MCF 10A (cell line): ENCODE data around the gene CSF1. TPM values are rescaled to one million over a fixed set of nuclear protein-coding genes. Genes with fewer than 3 reads are reported as not detected.
A peak's percentile ranks its signal among the peaks of the same experiment; 100 is the strongest.

Experiments used
- BruUV-seq: library from RNA; stranded (reverse); fragments of 400-500 nt; replicated peaks from 2 replicates; lab custom pipeline; 2021; lab: Mats Ljungman, UMichigan
- CTCF ChIA-PET: fragments of 300-600 bp; sonication (Branson Sonifier 250); formaldehyde crosslinking; extraction: SDS; loops from one replicate; lab custom pipeline; 2021; ENCODE audit warnings: antibody characterized with exemption, inconsistent platforms; lab: Yijun Ruan, JAX
- POLR2A ChIA-PET: fragments of 300-600, 350-650 bp; sonication (Branson Sonifier 250); formaldehyde crosslinking; extraction: SDS; loops from one replicate; lab custom pipeline; 2020; ENCODE audit warnings: antibody characterized with exemption, inconsistent platforms; lab: Yijun Ruan, JAX
- DNase-seq: peaks from one replicate; pipeline ENCODE4 v3.0.0-alpha.2; 2018; ENCODE audit not compliant: unreplicated experiment
- H3K27ac Mint-ChIP-seq: one replicate; pipeline ENCODE4 v1.8.0; 2022; ENCODE audit warnings: mild to moderate bottlenecking, low read depth, mixed read lengths; ENCODE audit not compliant: unreplicated experiment
- H3K27me3 Mint-ChIP-seq: one replicate; pipeline ENCODE4 v1.8.0; 2022; ENCODE audit warnings: mixed read lengths; ENCODE audit not compliant: insufficient read depth, unreplicated experiment
- H3K36me3 Mint-ChIP-seq: one replicate; pipeline ENCODE4 v1.8.0; 2022; ENCODE audit warnings: mild to moderate bottlenecking, moderate library complexity, mixed read lengths; ENCODE audit not compliant: insufficient read depth, unreplicated experiment
- H3K4me1 Mint-ChIP-seq: one replicate; pipeline ENCODE4 v1.8.0; 2022; ENCODE audit warnings: mixed read lengths; ENCODE audit not compliant: insufficient read depth, unreplicated experiment
- H3K4me3 Mint-ChIP-seq: one replicate; pipeline ENCODE4 v1.8.0; 2022; ENCODE audit warnings: mild to moderate bottlenecking, moderate library complexity, mixed read lengths; ENCODE audit not compliant: unreplicated experiment
- H3K9me3 Mint-ChIP-seq: one replicate; pipeline ENCODE4 v1.8.0; 2022; ENCODE audit warnings: mixed read lengths; ENCODE audit not compliant: unreplicated experiment
- intact Hi-C: fragments of 100-400 bp; cut with micrococcal nuclease; formaldehyde crosslinking; loops from 2 replicates; pipeline ENCODE4 v1.14.1; 2022
- total RNA-seq: library from RNA; stranded (reverse); gene quantifications from 2 replicates; pipeline ENCODE4 v1.2.3, GENCODE V29; 2022
- TF ChIP-seq, protein P1 (sequence below): fragments of 200-600 bp; IDR thresholded peaks from one replicate; pipeline ENCODE4 v1.8.0; 2022; ENCODE audit warnings: antibody characterized with exemption, mild to moderate bottlenecking; ENCODE audit not compliant: unreplicated experiment

The CSF1 gene
- total RNA-seq, 1 experiment from 2014 or later: 6.3 TPM

DNA sequence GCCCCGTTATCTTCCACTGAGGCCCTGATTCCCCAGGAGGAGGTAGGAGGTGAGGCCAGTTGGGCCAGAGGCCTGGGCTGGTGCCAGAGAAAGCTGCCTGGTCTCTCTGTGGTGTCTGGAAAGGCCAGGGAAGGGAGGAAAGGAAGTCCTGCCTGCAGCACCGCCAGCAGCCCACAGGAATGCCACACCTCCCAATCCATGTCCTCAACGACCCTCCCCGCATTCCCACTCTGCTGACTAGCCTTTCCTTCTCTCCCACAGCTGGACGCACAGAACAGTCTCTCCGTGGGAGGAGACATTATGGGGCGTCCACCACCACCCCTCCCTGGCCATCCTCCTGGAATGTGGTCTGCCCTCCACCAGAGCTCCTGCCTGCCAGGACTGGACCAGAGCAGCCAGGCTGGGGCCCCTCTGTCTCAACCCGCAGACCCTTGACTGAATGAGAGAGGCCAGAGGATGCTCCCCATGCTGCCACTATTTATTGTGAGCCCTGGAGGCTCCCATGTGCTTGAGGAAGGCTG is 18.0 kb downstream of the CSF1 start:
- no TSS peak for BruUV-seq
- ChIA-PET POLR2A (interaction anchor here (0.6 kb wide), 1 partner anchor 12 kb away, joined by 3 read pairs; no protein-coding TSS in a partner anchor), CTCF (interaction anchor here (0.6 to 0.7 kb wide), 3 partner anchors 22 to 251 kb away, joined by 3 to 4 read pairs (median 4); no protein-coding TSS in a partner anchor)
- peak; percentile 83 for DNase-seq
- intact Hi-C loops: no loop called here
- Mint-ChIP-seq H3K27me3 (no peaks in the 10 kb centered on the region), H3K9me3 (no peaks in the 10 kb centered on the region), H3K4me1 (peaks cover 48% of the 10 kb centered on the region), H3K36me3 (peaks cover 42% of the 10 kb centered on the region), H3K4me3 (no peak overlapping the region), H3K27ac (peak overlapping the region; percentile 31)
- TF ChIP-seq, protein P1, sequence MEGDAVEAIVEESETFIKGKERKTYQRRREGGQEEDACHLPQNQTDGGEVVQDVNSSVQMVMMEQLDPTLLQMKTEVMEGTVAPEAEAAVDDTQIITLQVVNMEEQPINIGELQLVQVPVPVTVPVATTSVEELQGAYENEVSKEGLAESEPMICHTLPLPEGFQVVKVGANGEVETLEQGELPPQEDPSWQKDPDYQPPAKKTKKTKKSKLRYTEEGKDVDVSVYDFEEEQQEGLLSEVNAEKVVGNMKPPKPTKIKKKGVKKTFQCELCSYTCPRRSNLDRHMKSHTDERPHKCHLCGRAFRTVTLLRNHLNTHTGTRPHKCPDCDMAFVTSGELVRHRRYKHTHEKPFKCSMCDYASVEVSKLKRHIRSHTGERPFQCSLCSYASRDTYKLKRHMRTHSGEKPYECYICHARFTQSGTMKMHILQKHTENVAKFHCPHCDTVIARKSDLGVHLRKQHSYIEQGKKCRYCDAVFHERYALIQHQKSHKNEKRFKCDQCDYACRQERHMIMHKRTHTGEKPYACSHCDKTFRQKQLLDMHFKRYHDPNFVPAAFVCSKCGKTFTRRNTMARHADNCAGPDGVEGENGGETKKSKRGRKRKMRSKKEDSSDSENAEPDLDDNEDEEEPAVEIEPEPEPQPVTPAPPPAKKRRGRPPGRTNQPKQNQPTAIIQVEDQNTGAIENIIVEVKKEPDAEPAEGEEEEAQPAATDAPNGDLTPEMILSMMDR: no peak

- CTCF ChIA-PET: interaction anchor here (0.5 to 0.8 kb wide), 4 partner anchors 22 to 155 kb away, joined by 3 to 4 read pairs (median 4); no protein-coding TSS in a partner anchor
- POLR2A ChIA-PET: no interaction called here
- intact Hi-C loops: no loop called here
- TF ChIP-seq, protein P1: no peak
- no peak overlapping the region for H3K4me3 Mint-ChIP-seq
- no peaks in the 10 kb centered on the region for H3K9me3 Mint-ChIP-seq
- no TSS peak for BruUV-seq
- peaks cover 39% of the 10 kb centered on the region for H3K36me3 Mint-ChIP-seq
- no peaks in the 10 kb centered on the region for H3K27me3 Mint-ChIP-seq
- DNase-seq: peak; percentile 88
- H3K4me1 Mint-ChIP-seq: peaks cover 48% of the 10 kb centered on the region
- H3K27ac Mint-ChIP-seq: peak overlapping the region; percentile 31
These were observed 18.5 kb downstream of the CSF1 start for GRCh38 chr1:109929170-109929569.

DNA sequence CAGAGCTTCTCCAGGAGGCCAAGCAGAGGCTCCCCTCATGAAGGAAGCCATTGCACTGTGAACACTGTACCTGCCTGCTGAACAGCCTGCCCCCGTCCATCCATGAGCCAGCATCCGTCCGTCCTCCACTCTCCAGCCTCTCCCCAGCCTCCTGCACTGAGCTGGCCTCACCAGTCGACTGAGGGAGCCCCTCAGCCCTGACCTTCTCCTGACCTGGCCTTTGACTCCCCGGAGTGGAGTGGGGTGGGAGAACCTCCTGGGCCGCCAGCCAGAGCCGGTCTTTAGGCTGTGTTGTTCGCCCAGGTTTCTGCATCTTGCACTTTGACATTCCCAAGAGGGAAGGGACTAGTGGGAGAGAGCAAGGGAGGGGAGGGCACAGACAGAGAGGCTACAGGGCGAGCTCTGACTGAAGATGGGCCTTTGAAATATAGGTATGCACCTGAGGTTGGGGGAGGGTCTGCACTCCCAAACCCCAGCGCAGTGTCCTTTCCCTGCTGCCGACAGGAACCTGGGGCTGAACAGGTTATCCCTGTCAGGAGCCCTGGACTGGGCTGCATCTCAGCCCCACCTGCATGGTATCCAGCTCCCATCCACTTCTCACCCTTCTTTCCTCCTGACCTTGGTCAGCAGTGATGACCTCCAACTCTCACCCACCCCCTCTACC is 19.1 kb downstream of the CSF1 start:
- intact Hi-C loops: no loop called here
- no peaks in the 10 kb centered on the region for H3K27me3 Mint-ChIP-seq
- POLR2A ChIA-PET: no interaction called here
- CTCF ChIA-PET: interaction anchor here (0.5 to 0.8 kb wide), 5 partner anchors 23 to 156 kb away, joined by 3 to 4 read pairs (median 3); partner anchors contain the start of gene AHCYL1
- H3K4me3 Mint-ChIP-seq: no peak overlapping the region
- peaks cover 34% of the 10 kb centered on the region for H3K36me3 Mint-ChIP-seq
- no TSS peak for BruUV-seq
- no peaks in the 10 kb centered on the region for H3K9me3 Mint-ChIP-seq
- DNase-seq: no peak
- H3K27ac Mint-ChIP-seq: peak overlapping the region; percentile 31
- peaks cover 45% of the 10 kb centered on the region for H3K4me1 Mint-ChIP-seq
- TF ChIP-seq, protein P1: no peak

DNA sequence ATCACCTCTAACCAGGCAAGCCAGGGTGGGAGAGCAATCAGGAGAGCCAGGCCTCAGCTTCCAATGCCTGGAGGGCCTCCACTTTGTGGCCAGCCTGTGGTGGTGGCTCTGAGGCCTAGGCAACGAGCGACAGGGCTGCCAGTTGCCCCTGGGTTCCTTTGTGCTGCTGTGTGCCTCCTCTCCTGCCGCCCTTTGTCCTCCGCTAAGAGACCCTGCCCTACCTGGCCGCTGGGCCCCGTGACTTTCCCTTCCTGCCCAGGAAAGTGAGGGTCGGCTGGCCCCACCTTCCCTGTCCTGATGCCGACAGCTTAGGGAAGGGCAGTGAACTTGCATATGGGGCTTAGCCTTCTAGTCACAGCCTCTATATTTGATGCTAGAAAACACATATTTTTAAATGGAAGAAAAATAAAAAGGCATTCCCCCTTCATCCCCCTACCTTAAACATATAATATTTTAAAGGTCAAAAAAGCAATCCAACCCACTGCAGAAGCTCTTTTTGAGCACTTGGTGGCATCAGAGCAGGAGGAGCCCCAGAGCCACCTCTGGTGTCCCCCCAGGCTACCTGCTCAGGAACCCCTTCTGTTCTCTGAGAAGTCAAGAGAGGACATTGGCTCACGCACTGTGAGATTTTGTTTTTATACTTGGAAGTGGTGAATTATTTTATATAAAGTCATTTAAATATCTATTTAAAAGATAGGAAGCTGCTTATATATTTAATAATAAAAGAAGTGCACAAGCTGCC is 19.8 kb downstream of the CSF1 start:
- no peak for DNase-seq
- Mint-ChIP-seq H3K9me3 (no peaks in the 10 kb centered on the region), H3K27ac (no peak overlapping the region), H3K4me1 (peaks cover 40% of the 10 kb centered on the region), H3K27me3 (no peaks in the 10 kb centered on the region), H3K36me3 (peaks cover 33% of the 10 kb centered on the region), H3K4me3 (no peak overlapping the region)
- CTCF ChIA-PET: interaction anchor here (0.6 kb wide), 3 partner anchors 54 to 301 kb away, joined by 3 to 5 read pairs (median 3); partner anchors contain the start of gene AHCYL1
- POLR2A ChIA-PET: no interaction called here
- TF ChIP-seq, protein P1: no peak
- intact Hi-C loops: no loop called here
- BruUV-seq: no TSS peak
